Heart left ventricle (tissue), 13 donors: ENCODE measurements around the gene TSPAN32.

Source experiments
- CTCF ChIP-seq, 12 donors: fragments of 200-600 bp; sonication (generic) in 4 of 12; IDR thresholded peaks; one replicate each; pipeline versions ENCODE4 v1.5.0 to v1.8.0; 2018 to 2022; ENCODE audit warnings: antibody characterized with exemption in 12 of 12, mild to moderate bottlenecking in 5 of 12
- POLR2A ChIP-seq, 2 donors: fragments of 450-650 bp; IDR thresholded peaks; one replicate each; pipeline ENCODE4 v1.6.1; 2017; ENCODE audit warnings: antibody characterized with exemption in 2 of 2, mild to moderate bottlenecking in 2 of 2, moderate library complexity in 2 of 2
- donor health status: ischemic (EF 13 %, LVEDD 7.1; RV severe dilation, severe dysfunction).
- donor health status: DM: no; HTN: yes; CAD: no.
- donor health status: DM: no; HTN: no; CAD: no.
- donor health status: ischemic (EF 25% LVEDD 6.9; RV normal size, moderate dysfunction).
- donor health status: ischemic (EF 25% LVEDD 5.7; RV mildly dilated, moderate dysfunction).
- donor health status: ischemic (EF 35%, LVEDD 5.7; RV mildly dilated, moderate dysfunction).
- donor health status: nonischemic (EF 11% LVEDD 7.7; RV severe dilation, severe dysfunction).
- donor health status: DM: yes; HTN: yes; CAD: no.
- donor health status: PGD.
- donor health status: ischemic (EF 29% LVEDD 5.4; RV normal size, mild dysfunction).
- donor health status: nonischemic (EF 23%, LVEDD 6.1; RV moderate dilation, normal function).

GRCh38 chr11:2351701-2352100, 49.9 kb downstream of the TSPAN32 start:
- TF ChIP-seq POLR2A (IDR thresholded peaks at IDR 0.05): no peak
- TF ChIP-seq CTCF (IDR thresholded peaks at IDR 0.05): no peak
